ENCODE data around the gene ZNF280A. TPM values are rescaled to one million over a fixed set of nuclear protein-coding genes. Genes with fewer than 3 reads are reported as not detected.
"Not testable (repeated sequence)": the region's sequence is repeated elsewhere in the genome, so short reads cannot be mapped to it uniquely, and the experiment has no call there.

ZNF280A gene
- total RNA-seq, 1 experiment from 2014 or later, result 0.10 TPM

DNA sequence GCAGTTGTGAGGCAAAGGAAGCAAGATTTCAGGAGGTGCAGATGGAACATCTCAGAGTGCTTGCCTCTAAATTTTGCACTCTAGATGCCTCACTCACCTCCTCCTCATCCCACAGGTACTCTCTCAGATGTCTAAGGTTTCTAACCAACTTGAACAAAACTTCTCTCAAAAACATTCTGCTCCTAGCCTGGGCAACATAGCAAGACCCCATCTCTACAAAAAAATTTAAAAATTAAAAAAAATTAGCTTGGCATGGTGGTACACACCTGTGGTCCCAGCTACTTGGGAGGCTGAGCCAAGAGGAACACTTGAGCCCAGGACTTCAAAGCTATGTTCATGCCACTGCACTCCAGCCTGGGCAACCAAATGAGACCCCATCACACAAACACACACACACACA lies 4.2 kb downstream of the ZNF280A start:
- TF ChIP-seq SIN3A (IDR thresholded peaks at IDR 0.05; ENCODE audit: borderline replicate concordance, insufficient read depth, low read depth, low read length), result no peak
- TF ChIP-seq, protein P1, sequence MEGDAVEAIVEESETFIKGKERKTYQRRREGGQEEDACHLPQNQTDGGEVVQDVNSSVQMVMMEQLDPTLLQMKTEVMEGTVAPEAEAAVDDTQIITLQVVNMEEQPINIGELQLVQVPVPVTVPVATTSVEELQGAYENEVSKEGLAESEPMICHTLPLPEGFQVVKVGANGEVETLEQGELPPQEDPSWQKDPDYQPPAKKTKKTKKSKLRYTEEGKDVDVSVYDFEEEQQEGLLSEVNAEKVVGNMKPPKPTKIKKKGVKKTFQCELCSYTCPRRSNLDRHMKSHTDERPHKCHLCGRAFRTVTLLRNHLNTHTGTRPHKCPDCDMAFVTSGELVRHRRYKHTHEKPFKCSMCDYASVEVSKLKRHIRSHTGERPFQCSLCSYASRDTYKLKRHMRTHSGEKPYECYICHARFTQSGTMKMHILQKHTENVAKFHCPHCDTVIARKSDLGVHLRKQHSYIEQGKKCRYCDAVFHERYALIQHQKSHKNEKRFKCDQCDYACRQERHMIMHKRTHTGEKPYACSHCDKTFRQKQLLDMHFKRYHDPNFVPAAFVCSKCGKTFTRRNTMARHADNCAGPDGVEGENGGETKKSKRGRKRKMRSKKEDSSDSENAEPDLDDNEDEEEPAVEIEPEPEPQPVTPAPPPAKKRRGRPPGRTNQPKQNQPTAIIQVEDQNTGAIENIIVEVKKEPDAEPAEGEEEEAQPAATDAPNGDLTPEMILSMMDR (IDR thresholded peaks at IDR 0.05), result no peak
- TF ChIP-seq TCF7L2 (IDR thresholded peaks at IDR 0.05; ENCODE audit: low read depth, low read length), result no peak
- no peak for TF ChIP-seq POLR2AphosphoS5 (IDR thresholded peaks at IDR 0.05; ENCODE audit: low read depth, low read length)
- TF ChIP-seq REST (IDR thresholded peaks at IDR 0.05; ENCODE audit: insufficient read depth in 1 of 2, low read depth in 2 of 2, low read length in 1 of 2), result no peak
- Histone ChIP-seq H3K36me3 (ENCODE audit: control insufficient read depth, insufficient read depth, low read length) (no peaks in the 10 kb centered on the region), H3K9me3 (ENCODE audit: control insufficient read depth, insufficient read depth, low read depth, low read length) (no peaks in the 10 kb centered on the region), H3K4me3 (ENCODE audit: low read depth in 2 of 2, low read length in 2 of 2) (no peak overlapping the region), H3K27ac (ENCODE audit: low read length) (no peak overlapping the region), H3K27me3 (ENCODE audit: control insufficient read depth, insufficient read depth, low read length) (no peaks in the 10 kb centered on the region; the same call in 1 of the 2 replicates), H3K4me1 (ENCODE audit: control insufficient read depth, insufficient read depth, low read length) (no peaks in the 10 kb centered on the region)
- CTCF ChIA-PET, result no interaction called here
- in situ Hi-C loops (cut with HindIII; ENCODE audit: low pct_unique_long_range_greater_than_20kb, low sequenced_read_pairs), result no loop called here
- DNase-seq (ENCODE audit: low read depth, low spot score), result no peak
- no TSS peak for BruUV-seq (replicated peaks)
- ATAC-seq, result no peak
- intact Hi-C loops (cut with micrococcal nuclease; ENCODE audit: unreplicated experiment), result no loop called here
- POLR2A ChIA-PET, result no interaction called here

- CTCF ChIA-PET; DNase-seq (ENCODE audit: low read depth, low spot score); in situ Hi-C loops (cut with HindIII; ENCODE audit: low pct_unique_long_range_greater_than_20kb, low sequenced_read_pairs); intact Hi-C loops (cut with micrococcal nuclease; ENCODE audit: unreplicated experiment); H3K27me3 ChIP-seq (ENCODE audit: control insufficient read depth, insufficient read depth, low read length); ATAC-seq; H3K4me3 ChIP-seq (ENCODE audit: low read depth in 2 of 2, low read length in 2 of 2); H3K36me3 ChIP-seq (ENCODE audit: control insufficient read depth, insufficient read depth, low read length); H3K27ac ChIP-seq (ENCODE audit: low read length); H3K4me1 ChIP-seq (ENCODE audit: control insufficient read depth, insufficient read depth, low read length); BruUV-seq (replicated peaks); POLR2A ChIA-PET; H3K9me3 ChIP-seq (ENCODE audit: control insufficient read depth, insufficient read depth, low read depth, low read length): not testable (repeated sequence)
These were observed 5.6 kb downstream of the ZNF280A start for GRCh38 chr22:22514431-22514830.

- H3K9me3 ChIP-seq (ENCODE audit: control insufficient read depth, insufficient read depth, low read depth, low read length), result no peaks in the 10 kb centered on the region
- CTCF ChIA-PET, result no interaction called here
- no TSS peak for BruUV-seq (replicated peaks)
- in situ Hi-C loops (cut with HindIII; ENCODE audit: low pct_unique_long_range_greater_than_20kb, low sequenced_read_pairs) (no loop called here), intact Hi-C loops (cut with micrococcal nuclease; ENCODE audit: unreplicated experiment) (no loop called here)
- POLR2A ChIA-PET, result no interaction called here
- no peak for ATAC-seq
- TF ChIP-seq POLR2AphosphoS5 (IDR thresholded peaks at IDR 0.05; ENCODE audit: low read depth, low read length), result no peak
- TF ChIP-seq SIN3A (IDR thresholded peaks at IDR 0.05; ENCODE audit: borderline replicate concordance, insufficient read depth, low read depth, low read length), result no peak
- TF ChIP-seq TCF7L2 (IDR thresholded peaks at IDR 0.05; ENCODE audit: low read depth, low read length), result no peak
- no peak for TF ChIP-seq REST (IDR thresholded peaks at IDR 0.05; ENCODE audit: insufficient read depth in 1 of 2, low read depth in 2 of 2, low read length in 1 of 2)
- TF ChIP-seq, protein P1 (IDR thresholded peaks at IDR 0.05), result no peak
- no peak overlapping the region for H3K27ac ChIP-seq (ENCODE audit: low read length)
- no peaks in the 10 kb centered on the region for H3K36me3 ChIP-seq (ENCODE audit: control insufficient read depth, insufficient read depth, low read length)
- no peaks in the 10 kb centered on the region; the same call in 1 of the 2 replicates for H3K27me3 ChIP-seq (ENCODE audit: control insufficient read depth, insufficient read depth, low read length)
- DNase-seq (ENCODE audit: low read depth, low spot score), result no peak
- no peak overlapping the region for H3K4me3 ChIP-seq (ENCODE audit: low read depth in 2 of 2, low read length in 2 of 2)
- no peaks in the 10 kb centered on the region for H3K4me1 ChIP-seq (ENCODE audit: control insufficient read depth, insufficient read depth, low read length)
These were observed 6.5 kb downstream of the ZNF280A start for GRCh38 chr22:22513619-22514018.

All from Panc1 (cell line).